OCI-LY1 (cell line): Measurements from ENCODE around the gene GRK5.

Experiments
- EZH2 ChIP-seq: fragments of 200-600 bp; sonication (generic), shearing (Covaris generic); IDR thresholded peaks from 2 replicates; pipeline ENCODE4 v1.8.0; 2017; ENCODE audit warnings: borderline replicate concordance, mixed run types, mild to moderate bottlenecking, antibody characterized with exemption, low read length, moderate library complexity, mixed read lengths
- TF ChIP-seq, protein P1 (sequence below): fragments of 200-600 bp; sonication (generic), shearing (Covaris generic); IDR thresholded peaks from 2 replicates; pipeline ENCODE4 v1.5.1; 2017; ENCODE audit warnings: mild to moderate bottlenecking, antibody characterized with exemption, low read length, moderate library complexity, mixed read lengths

DNA sequence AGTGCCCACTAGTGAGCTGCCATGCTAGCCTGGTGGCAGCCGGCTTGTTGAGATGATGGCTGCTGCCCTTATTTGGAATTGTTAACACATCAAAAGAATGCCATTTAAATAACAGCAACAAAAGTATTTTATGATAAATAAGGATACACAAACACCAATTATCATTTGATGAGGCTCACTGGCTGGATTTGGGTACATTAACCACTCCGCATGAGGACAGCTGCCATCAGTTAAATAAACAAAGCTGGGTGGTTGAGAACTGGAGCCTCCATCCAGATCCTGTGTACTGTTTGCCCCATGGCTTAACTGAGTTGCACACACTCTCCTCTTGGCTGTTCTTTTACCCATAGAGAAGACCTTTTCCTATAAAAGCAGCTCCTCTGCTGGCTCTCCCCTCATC lies 231.3 kb downstream of the GRK5 start:
- no peak for TF ChIP-seq EZH2
- TF ChIP-seq, protein P1, sequence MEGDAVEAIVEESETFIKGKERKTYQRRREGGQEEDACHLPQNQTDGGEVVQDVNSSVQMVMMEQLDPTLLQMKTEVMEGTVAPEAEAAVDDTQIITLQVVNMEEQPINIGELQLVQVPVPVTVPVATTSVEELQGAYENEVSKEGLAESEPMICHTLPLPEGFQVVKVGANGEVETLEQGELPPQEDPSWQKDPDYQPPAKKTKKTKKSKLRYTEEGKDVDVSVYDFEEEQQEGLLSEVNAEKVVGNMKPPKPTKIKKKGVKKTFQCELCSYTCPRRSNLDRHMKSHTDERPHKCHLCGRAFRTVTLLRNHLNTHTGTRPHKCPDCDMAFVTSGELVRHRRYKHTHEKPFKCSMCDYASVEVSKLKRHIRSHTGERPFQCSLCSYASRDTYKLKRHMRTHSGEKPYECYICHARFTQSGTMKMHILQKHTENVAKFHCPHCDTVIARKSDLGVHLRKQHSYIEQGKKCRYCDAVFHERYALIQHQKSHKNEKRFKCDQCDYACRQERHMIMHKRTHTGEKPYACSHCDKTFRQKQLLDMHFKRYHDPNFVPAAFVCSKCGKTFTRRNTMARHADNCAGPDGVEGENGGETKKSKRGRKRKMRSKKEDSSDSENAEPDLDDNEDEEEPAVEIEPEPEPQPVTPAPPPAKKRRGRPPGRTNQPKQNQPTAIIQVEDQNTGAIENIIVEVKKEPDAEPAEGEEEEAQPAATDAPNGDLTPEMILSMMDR: no peak
